ENCODE measurements around the gene SVOPL. TPM values are rescaled to one million over a fixed set of nuclear protein-coding genes. Genes with fewer than 3 reads are reported as not detected.

The SVOPL gene
- polyA plus RNA-seq, 3 donors = not detected

DNA sequence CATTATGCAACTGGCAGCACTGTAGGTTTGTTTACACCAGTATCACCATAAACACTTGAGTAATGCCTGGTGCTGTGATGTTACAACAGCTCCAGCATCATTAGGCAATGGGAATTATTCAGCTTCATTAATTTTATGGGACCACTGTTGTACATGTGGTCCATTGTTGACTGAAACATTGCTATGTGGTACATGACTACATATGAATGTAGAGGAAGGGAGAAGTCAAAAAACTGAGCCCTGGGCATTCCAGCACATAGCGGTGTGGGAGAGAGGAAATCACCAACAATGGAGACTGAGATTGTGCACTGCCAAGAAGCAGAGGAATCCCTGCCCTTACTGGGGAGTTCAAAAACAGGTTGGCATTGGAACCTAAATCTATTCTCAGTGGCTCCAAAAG, 152.1 kb downstream of the SVOPL start:
- peaks cover 65 to 97% of the 10 kb centered on the region in 2 donors for H3K36me3 ChIP-seq (replicated peaks in 1 of 2; ENCODE audit: control insufficient read depth in 1 of 2, insufficient read depth in 2 of 2, low read length in 2 of 2)
- peaks cover 12 to 28% (median 25%) of the 10 kb centered on the region in 7 donors for H3K9me3 Mint-ChIP-seq
- intact Hi-C loops (cut with micrococcal nuclease) = no loop called here

DNA sequence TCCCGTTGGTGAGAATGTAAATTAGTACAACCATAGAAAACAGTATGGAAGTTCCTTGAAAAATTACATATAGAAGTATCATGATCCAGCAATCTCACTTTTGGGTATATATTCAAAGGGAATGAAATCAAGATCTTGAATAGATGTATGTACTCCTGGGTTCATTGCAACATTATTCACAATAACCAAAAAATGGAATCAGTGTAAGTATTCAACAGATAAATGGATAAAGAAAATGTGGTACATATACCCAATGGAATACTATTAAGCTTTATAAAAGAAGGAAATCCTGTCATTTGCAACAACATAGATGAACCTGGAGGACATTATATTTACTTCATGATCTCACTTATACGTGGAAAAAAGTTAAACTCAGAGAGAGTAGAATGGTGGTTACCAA, 154.3 kb downstream of the SVOPL start:
- Mint-ChIP-seq H3K27me3 (ENCODE audit: low read depth in 3 of 3) (no peaks in the 10 kb centered on the region), H3K36me3 (peaks cover 76 to 83% of the 10 kb centered on the region in 2 donors), H3K27ac (no peak overlapping the region), H3K4me3 (no peak overlapping the region), H3K9me3 (peaks cover 5 to 28% (median 13%) of the 10 kb centered on the region in 7 donors), H3K4me1 (no peaks in the 10 kb centered on the region)
- Histone ChIP-seq H3K4me2 (replicated peaks; ENCODE audit: extremely low read depth, low read length, poor library complexity, severe bottlenecking) (no peak overlapping the region), H3K79me2 (ENCODE audit: insufficient read depth, low read length) (peaks cover 12% of the 10 kb centered on the region), H3K9me3 (replicated peaks in 1 of 2; ENCODE audit: control insufficient read depth in 1 of 2, insufficient read depth in 1 of 2, low read length in 2 of 2) (peaks cover 1 to 11% of the 10 kb centered on the region in 2 donors), H3K27me3 (ENCODE audit: control insufficient read depth in 2 of 2, insufficient read depth in 2 of 2, low read length in 2 of 2) (no peaks in the 10 kb centered on the region), H2AFZ (ENCODE audit: insufficient read depth, low read depth, low read length, poor library complexity, severe bottlenecking) (no peak overlapping the region), H3K9ac (ENCODE audit: insufficient read depth, low read length, poor library complexity, severe bottlenecking) (no peak overlapping the region), H3K36me3 (replicated peaks in 1 of 2; ENCODE audit: control insufficient read depth in 1 of 2, insufficient read depth in 2 of 2, low read length in 2 of 2) (peaks cover 47 to 95% of the 10 kb centered on the region in 2 donors), H3K27ac (ENCODE audit: low read depth in 1 of 2, low read length in 2 of 2) (no peak overlapping the region), H4K20me1 (ENCODE audit: insufficient read depth, low read length) (no peaks in the 10 kb centered on the region), H3K4me3 (replicated peaks in 1 of 3; ENCODE audit: low read depth in 2 of 3, low read length in 3 of 3) (no peak overlapping the region), H3K4me1 (ENCODE audit: control insufficient read depth in 1 of 2, insufficient read depth in 2 of 2, low read length in 2 of 2) (no peaks in the 10 kb centered on the region)
- no peak for DNase-seq
- TF ChIP-seq, protein P1, sequence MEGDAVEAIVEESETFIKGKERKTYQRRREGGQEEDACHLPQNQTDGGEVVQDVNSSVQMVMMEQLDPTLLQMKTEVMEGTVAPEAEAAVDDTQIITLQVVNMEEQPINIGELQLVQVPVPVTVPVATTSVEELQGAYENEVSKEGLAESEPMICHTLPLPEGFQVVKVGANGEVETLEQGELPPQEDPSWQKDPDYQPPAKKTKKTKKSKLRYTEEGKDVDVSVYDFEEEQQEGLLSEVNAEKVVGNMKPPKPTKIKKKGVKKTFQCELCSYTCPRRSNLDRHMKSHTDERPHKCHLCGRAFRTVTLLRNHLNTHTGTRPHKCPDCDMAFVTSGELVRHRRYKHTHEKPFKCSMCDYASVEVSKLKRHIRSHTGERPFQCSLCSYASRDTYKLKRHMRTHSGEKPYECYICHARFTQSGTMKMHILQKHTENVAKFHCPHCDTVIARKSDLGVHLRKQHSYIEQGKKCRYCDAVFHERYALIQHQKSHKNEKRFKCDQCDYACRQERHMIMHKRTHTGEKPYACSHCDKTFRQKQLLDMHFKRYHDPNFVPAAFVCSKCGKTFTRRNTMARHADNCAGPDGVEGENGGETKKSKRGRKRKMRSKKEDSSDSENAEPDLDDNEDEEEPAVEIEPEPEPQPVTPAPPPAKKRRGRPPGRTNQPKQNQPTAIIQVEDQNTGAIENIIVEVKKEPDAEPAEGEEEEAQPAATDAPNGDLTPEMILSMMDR (IDR thresholded peaks at IDR 0.05) = no peak
- intact Hi-C loops (cut with micrococcal nuclease) = no loop called here
- WGBS (ENCODE audit: insufficient coverage) = no CpG with 5 or more reads among the region's 2 CpGs

More for the DNA sequence above, 152.1 kb downstream of the SVOPL start:
- Histone ChIP-seq H3K4me2 (replicated peaks; ENCODE audit: extremely low read depth, low read length, poor library complexity, severe bottlenecking) (no peak overlapping the region), H4K20me1 (ENCODE audit: insufficient read depth, low read length) (no peaks in the 10 kb centered on the region), H3K4me3 (replicated peaks in 1 of 3; ENCODE audit: low read depth in 2 of 3, low read length in 3 of 3) (no peak overlapping the region), H3K27me3 (ENCODE audit: control insufficient read depth in 2 of 2, insufficient read depth in 2 of 2, low read length in 2 of 2) (no peaks in the 10 kb centered on the region), H3K9me3 (replicated peaks in 1 of 2; ENCODE audit: control insufficient read depth in 1 of 2, insufficient read depth in 1 of 2, low read length in 2 of 2) (peaks cover 17 to 24% of the 10 kb centered on the region in 2 donors), H3K4me1 (ENCODE audit: control insufficient read depth in 1 of 2, insufficient read depth in 2 of 2, low read length in 2 of 2) (no peaks in the 10 kb centered on the region), H3K9ac (ENCODE audit: insufficient read depth, low read length, poor library complexity, severe bottlenecking) (no peak overlapping the region), H3K27ac (ENCODE audit: low read depth in 1 of 2, low read length in 2 of 2) (no peak overlapping the region), H3K79me2 (ENCODE audit: insufficient read depth, low read length) (peaks cover 6% of the 10 kb centered on the region), H2AFZ (ENCODE audit: insufficient read depth, low read depth, low read length, poor library complexity, severe bottlenecking) (no peak overlapping the region)
- WGBS (ENCODE audit: insufficient coverage) = 100% methylated on average over 1 of the region's 1 CpG
- H3K36me3 Mint-ChIP-seq = peaks cover 78 to 89% of the 10 kb centered on the region in 2 donors
- TF ChIP-seq, protein P1 (IDR thresholded peaks at IDR 0.05) = no peak
- DNase-seq = no peak
- peak overlapping the region in 1 of 7 donors; percentile 58 for H3K27ac Mint-ChIP-seq
- H3K4me3 Mint-ChIP-seq = no peak overlapping the region
- no peaks in the 10 kb centered on the region for H3K27me3 Mint-ChIP-seq (ENCODE audit: low read depth in 3 of 3)
- H3K4me1 Mint-ChIP-seq = no peaks in the 10 kb centered on the region

All from CD14-positive monocyte (primary cell).